Gastroesophageal sphincter (tissue), 4 donors: ENCODE data around the gene PTX3. TPM values are rescaled to one million over a fixed set of nuclear protein-coding genes. Genes with fewer than 3 reads are reported as not detected.

Experiments used
- ATAC-seq: fragments of 150-250 bp; one replicate; pipeline ENCODE4 v1.9.1; 2016; ENCODE audit warnings: mild to moderate bottlenecking, moderate library complexity
- H3K27ac ChIP-seq, 4 donors: fragments of 200-600 bp; sonication (generic) in 3 of 4; 1 replicate in 3 of 4; 2 replicates in 1 of 4; pipeline ENCODE4 v1.5.1; 2016 to 2019
- H3K27me3 ChIP-seq: fragments of 200-600 bp; sonication (generic); one replicate; pipeline ENCODE4 v1.5.1; 2019
- H3K36me3 ChIP-seq, 2 donors: fragments of 200-600 bp; sonication (generic); one replicate each; pipeline ENCODE4 v1.5.1; 2019; ENCODE audit warnings: control low read depth in 1 of 2
- H3K4me1 ChIP-seq, 3 donors: fragments of 200-600 bp; sonication (generic); 1 replicate in 2 of 3; 2 replicates in 1 of 3; pipeline ENCODE4 v1.5.1; 2016 to 2019; ENCODE audit warnings: control low read depth in 2 of 3
- H3K4me3 ChIP-seq, 2 donors: fragments of 200-600 bp; sonication (generic); one replicate each; pipeline ENCODE4 v1.5.1; 2019; ENCODE audit warnings: mild to moderate bottlenecking in 1 of 2, moderate library complexity in 1 of 2
- H3K9me3 ChIP-seq, 3 donors: fragments of 200-600 bp; sonication (generic); one replicate each; pipeline ENCODE4 v1.5.1; 2017 to 2019; ENCODE audit warnings: control low read depth in 2 of 3
- EP300 ChIP-seq: sonication (generic); formaldehyde crosslinking; IDR thresholded peaks from one replicate; pipeline ENCODE4 v1.6.1; 2017; ENCODE audit warnings: antibody characterized with exemption, mild to moderate bottlenecking
- POLR2A ChIP-seq, 2 donors: fragments of 450-650 bp; IDR thresholded peaks; one replicate each; pipeline ENCODE4 v1.6.1; 2017; ENCODE audit warnings: antibody characterized with exemption in 2 of 2, mild to moderate bottlenecking in 2 of 2, moderate library complexity in 1 of 2
- POLR2AphosphoS5 ChIP-seq: sonication (generic); formaldehyde crosslinking; IDR thresholded peaks from one replicate; pipeline ENCODE4 v1.6.1; 2017; ENCODE audit warnings: antibody characterized with exemption
- WGBS, 2 donors: methylation state at CpG; one replicate each; pipeline ENCODE4 v1.1.5; 2018; ENCODE audit warnings: low coverage in 1 of 2; 5-methylcytosine and 5-hydroxymethylcytosine counted together
- total RNA-seq, 4 donors: library from RNA; depleted of rRNA; stranded (reverse); fragments of >200 nt; gene quantifications; one replicate each; pipeline ENCODE4 v1.1.0, GENCODE V29; 2016
- TF ChIP-seq, protein P1 (sequence below), 4 experiments: fragments of 200-600 bp in 2 of 4; fragments of 450-650 bp in 2 of 4; sonication (generic) in 1 of 4; IDR thresholded peaks; one replicate each; pipeline ENCODE4 v1.5.1; 2017 to 2019; ENCODE audit warnings: antibody characterized with exemption in 4 of 4, mild to moderate bottlenecking in 2 of 4, moderate library complexity in 2 of 4

The PTX3 gene
- total RNA-seq, 4 donors from 2014 or later = 2.0 to 140 (median 5.7) TPM

DNA sequence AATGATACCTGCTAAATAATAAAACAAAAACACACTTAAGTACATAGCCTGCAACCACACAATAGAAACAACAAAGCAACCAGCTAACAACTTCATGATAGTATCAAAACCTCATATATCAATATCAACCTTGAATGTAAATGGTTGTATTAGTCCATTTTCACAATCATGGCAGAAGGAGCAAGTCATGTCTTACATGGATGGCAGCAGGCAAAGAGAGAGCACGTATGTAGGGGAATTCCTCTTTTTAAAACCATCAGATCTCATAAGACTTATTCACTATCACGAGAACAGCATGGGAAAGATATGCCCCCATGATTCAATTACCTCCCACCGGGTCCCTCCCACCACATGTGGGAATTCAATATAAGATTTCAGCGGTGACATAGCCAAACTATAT is 44.5 kb upstream of the PTX3 start:
- no peak for ATAC-seq

DNA sequence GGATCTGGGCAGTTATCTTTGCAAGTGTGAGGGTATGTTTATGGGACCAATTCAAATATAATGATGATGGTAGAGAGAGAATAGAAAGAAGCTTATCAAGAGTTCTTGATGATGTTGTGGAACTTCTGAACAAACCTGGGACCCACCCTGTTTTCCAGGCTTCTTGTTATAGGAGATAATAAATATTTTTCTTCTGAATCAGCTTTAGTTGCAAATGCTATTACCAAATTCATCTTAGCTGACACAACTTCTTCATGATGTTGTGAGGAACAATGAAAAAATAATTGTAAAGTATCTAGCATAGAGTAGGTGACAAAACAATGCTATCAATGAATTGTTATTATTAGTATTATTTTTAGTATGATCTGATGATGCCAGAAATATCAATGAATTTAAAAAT is 43.5 kb upstream of the PTX3 start:
- Histone ChIP-seq H3K4me3 (no peak overlapping the region), H3K9me3 (no peaks in the 10 kb centered on the region), H3K27me3 (no peaks in the 10 kb centered on the region), H3K4me1 (no peaks in the 10 kb centered on the region), H3K27ac (no peak overlapping the region), H3K36me3 (no peaks in the 10 kb centered on the region)
- ATAC-seq = no peak
- TF ChIP-seq, protein P1, sequence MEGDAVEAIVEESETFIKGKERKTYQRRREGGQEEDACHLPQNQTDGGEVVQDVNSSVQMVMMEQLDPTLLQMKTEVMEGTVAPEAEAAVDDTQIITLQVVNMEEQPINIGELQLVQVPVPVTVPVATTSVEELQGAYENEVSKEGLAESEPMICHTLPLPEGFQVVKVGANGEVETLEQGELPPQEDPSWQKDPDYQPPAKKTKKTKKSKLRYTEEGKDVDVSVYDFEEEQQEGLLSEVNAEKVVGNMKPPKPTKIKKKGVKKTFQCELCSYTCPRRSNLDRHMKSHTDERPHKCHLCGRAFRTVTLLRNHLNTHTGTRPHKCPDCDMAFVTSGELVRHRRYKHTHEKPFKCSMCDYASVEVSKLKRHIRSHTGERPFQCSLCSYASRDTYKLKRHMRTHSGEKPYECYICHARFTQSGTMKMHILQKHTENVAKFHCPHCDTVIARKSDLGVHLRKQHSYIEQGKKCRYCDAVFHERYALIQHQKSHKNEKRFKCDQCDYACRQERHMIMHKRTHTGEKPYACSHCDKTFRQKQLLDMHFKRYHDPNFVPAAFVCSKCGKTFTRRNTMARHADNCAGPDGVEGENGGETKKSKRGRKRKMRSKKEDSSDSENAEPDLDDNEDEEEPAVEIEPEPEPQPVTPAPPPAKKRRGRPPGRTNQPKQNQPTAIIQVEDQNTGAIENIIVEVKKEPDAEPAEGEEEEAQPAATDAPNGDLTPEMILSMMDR (IDR thresholded peaks at IDR 0.05) = no peak
- TF ChIP-seq POLR2A (IDR thresholded peaks at IDR 0.05) (no peak), POLR2AphosphoS5 (no peak), EP300 (no peak)

More for the DNA sequence above, 44.5 kb upstream of the PTX3 start:
- H3K27ac ChIP-seq = no peak overlapping the region
- no peak overlapping the region for H3K4me3 ChIP-seq
- 92 to 97% methylated on average over 4 of the region's 4 CpGs for WGBS, 2 donors
- no peaks in the 10 kb centered on the region for H3K9me3 ChIP-seq
- no peaks in the 10 kb centered on the region for H3K36me3 ChIP-seq
- no peaks in the 10 kb centered on the region for H3K4me1 ChIP-seq
- no peaks in the 10 kb centered on the region for H3K27me3 ChIP-seq
- TF ChIP-seq POLR2AphosphoS5 = no peak
- no peak for TF ChIP-seq POLR2A (IDR thresholded peaks at IDR 0.05)
- TF ChIP-seq, protein P1 (IDR thresholded peaks at IDR 0.05) = no peak
- no peak for TF ChIP-seq EP300

DNA sequence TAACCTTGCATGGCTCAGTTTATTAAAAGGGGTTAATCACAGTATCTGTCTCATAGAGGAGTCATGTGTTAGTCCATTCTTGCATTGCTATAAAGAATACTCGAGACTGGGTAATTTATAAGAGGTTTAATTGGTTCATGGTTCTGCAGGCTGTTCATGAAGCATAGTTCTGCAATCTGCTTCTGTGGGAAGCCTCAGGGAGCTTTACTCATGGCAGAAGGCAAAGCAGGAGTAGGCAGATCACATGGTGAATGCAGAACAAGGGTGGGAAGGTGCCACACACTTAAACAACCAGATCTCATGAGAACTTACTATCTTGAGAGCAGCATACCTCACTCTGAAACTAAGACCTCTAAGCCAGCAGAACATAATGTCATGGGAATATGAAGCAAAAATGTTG is 42.2 kb upstream of the PTX3 start:
- no peak for TF ChIP-seq EP300
- TF ChIP-seq POLR2A (IDR thresholded peaks at IDR 0.05) = no peak
- TF ChIP-seq, protein P1 (IDR thresholded peaks at IDR 0.05) = no peak
- TF ChIP-seq POLR2AphosphoS5 = no peak
- Histone ChIP-seq H3K27ac (no peak overlapping the region), H3K27me3 (no peaks in the 10 kb centered on the region), H3K9me3 (no peaks in the 10 kb centered on the region), H3K4me3 (no peak overlapping the region), H3K4me1 (no peaks in the 10 kb centered on the region), H3K36me3 (no peaks in the 10 kb centered on the region)
- WGBS, 2 donors = 54 to 83% methylated on average over 1 of the region's 1 CpG
- no peak for ATAC-seq

DNA sequence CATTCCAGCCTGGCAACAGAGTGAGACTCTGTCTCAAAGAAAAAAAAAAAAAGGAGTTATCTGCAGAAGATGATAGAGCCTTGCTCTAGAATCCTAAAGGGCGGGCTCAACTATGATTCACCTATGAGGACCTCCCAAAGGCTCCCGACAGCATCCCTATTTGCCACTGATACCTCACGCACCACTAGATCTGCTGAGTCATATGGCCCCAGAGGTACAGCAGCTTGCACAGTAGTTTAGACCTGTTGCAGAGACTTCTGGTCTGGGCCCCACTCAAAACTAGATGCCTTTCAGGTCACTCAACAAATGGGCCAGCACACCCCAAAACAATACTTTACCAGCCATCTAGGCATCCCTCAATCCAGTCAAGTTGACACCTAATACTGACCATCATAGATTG is 38.1 kb upstream of the PTX3 start:
- Histone ChIP-seq H3K27ac (no peak overlapping the region), H3K36me3 (no peaks in the 10 kb centered on the region), H3K4me1 (no peaks in the 10 kb centered on the region), H3K4me3 (no peak overlapping the region), H3K9me3 (no peaks in the 10 kb centered on the region), H3K27me3 (no peaks in the 10 kb centered on the region)
- 95% methylated on average over 3 of the region's 3 CpGs; no CpG with 5 or more reads in 1 of the 2 donors for WGBS, 2 donors
- ATAC-seq = no peak
- TF ChIP-seq POLR2A (IDR thresholded peaks at IDR 0.05) (no peak), POLR2AphosphoS5 (no peak), EP300 (no peak)
- TF ChIP-seq, protein P1 (IDR thresholded peaks at IDR 0.05) = no peak

DNA sequence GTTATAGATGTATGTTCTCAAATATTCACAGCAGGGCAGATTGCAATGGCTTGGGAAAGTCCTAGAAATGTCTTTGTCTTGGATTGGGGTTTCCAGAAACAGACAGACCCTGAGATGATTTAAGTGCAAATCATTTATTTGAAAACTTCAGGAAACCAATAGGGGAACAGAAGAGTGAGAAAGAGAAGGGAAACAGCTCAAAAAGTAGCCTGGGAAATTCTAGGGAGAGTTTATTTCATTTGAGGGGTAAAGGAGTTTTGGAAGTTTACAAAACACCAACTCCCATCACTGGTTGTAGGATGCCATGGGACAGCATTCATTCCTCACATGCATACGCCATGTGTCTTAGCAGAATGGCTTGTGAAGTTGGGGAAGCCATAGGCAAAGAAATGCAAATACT is 32.3 kb upstream of the PTX3 start:
- no peaks in the 10 kb centered on the region for H3K4me1 ChIP-seq
- no peak overlapping the region for H3K4me3 ChIP-seq
- H3K27ac ChIP-seq = no peak overlapping the region
- no peaks in the 10 kb centered on the region for H3K36me3 ChIP-seq
- no peak for ATAC-seq
- WGBS, 2 donors = 36 to 60% methylated on average over 1 of the region's 1 CpG
- no peak for TF ChIP-seq POLR2AphosphoS5
- no peak for TF ChIP-seq EP300
- TF ChIP-seq, protein P1 (IDR thresholded peaks at IDR 0.05) = no peak
- no peak for TF ChIP-seq POLR2A (IDR thresholded peaks at IDR 0.05)
- no peaks in the 10 kb centered on the region for H3K9me3 ChIP-seq
- H3K27me3 ChIP-seq = no peaks in the 10 kb centered on the region
